HTR-8/SVneo (cell line): ENCODE data around the gene CAMSAP3.
"Not testable (repeated sequence)": the region's sequence is repeated elsewhere in the genome, so short reads cannot be mapped to it uniquely, and the experiment has no call there.

Source experiments
- DNase-seq: peaks from one replicate; pipeline ENCODE4 v3.0.0; 2011; ENCODE audit warnings: low spot score, mixed read lengths; ENCODE audit not compliant: insufficient read length
- FAIRE-seq: peaks from 2 replicates; lab custom pipeline; 2011; peaks lifted over from hg19 to GRCh38; lab: Jason Lieb, UNC

Gene CAMSAP3

DNA sequence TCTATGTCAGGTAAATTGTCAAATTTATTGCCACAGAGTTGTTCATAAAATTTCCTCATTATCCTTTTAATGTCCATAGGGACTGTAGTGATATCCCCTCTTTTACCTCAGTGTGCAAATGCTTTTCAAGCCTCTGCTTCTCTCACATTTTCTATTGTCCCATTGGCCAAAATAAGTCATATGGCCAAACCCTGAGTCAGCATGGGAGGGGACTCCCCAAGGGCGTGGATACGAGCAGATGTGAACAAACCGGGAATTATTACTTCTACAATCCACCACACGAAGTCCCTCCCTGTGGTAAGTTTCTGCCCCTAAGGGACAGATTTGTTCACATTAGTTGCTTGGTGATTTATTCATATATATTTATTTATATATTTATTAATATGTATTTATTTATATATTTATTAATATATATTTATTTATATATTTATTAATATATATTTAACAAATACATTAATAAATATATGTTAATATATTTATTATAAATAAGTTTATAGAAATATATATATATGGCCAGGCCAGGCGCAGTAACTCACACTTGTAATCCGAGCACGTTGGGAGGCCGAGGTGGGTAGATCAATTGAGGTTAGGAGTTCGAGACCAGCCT, 20.1 kb upstream of the CAMSAP3 start:
- FAIRE-seq (no peak), DNase-seq (no peak)

- FAIRE-seq, DNase-seq: not testable (repeated sequence)
These were observed 18.2 kb upstream of the CAMSAP3 start for GRCh38 chr19:7577422-7577821.

- FAIRE-seq (no peak), DNase-seq (no peak)
These were observed 17.5 kb upstream of the CAMSAP3 start for GRCh38 chr19:7578127-7578526.

- no peak for FAIRE-seq
- DNase-seq = no peak
These were observed 16.5 kb upstream of the CAMSAP3 start for GRCh38 chr19:7579182-7579581.

- DNase-seq (no peak), FAIRE-seq (no peak)
These were observed 13.2 kb upstream of the CAMSAP3 start for GRCh38 chr19:7582446-7582845.

- DNase-seq = no peak
- FAIRE-seq = peak; percentile 28
These were observed 5.8 kb upstream of the CAMSAP3 start for GRCh38 chr19:7589822-7590221.

DNA sequence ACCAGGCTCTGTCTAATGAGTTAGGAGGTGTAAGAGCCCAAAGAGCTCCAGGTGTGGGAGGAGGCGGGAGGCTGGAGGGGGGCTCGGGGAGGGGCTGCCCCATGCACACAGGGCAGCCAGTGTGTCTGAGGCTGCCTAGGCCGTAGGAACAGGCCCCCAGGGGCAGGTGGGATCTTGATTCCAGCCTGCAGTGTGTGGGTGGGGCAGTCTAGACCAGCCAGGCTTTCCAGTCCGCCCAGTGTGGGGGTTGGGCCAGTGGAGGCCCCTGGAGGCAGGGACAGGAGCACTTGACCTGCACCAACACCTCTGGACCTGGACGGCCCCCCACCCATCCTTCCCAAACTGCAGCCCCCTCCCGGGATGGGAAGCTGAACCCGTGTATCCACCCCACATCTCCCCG, 5.4 kb upstream of the CAMSAP3 start:
- FAIRE-seq (no peak), DNase-seq (no peak)

DNA sequence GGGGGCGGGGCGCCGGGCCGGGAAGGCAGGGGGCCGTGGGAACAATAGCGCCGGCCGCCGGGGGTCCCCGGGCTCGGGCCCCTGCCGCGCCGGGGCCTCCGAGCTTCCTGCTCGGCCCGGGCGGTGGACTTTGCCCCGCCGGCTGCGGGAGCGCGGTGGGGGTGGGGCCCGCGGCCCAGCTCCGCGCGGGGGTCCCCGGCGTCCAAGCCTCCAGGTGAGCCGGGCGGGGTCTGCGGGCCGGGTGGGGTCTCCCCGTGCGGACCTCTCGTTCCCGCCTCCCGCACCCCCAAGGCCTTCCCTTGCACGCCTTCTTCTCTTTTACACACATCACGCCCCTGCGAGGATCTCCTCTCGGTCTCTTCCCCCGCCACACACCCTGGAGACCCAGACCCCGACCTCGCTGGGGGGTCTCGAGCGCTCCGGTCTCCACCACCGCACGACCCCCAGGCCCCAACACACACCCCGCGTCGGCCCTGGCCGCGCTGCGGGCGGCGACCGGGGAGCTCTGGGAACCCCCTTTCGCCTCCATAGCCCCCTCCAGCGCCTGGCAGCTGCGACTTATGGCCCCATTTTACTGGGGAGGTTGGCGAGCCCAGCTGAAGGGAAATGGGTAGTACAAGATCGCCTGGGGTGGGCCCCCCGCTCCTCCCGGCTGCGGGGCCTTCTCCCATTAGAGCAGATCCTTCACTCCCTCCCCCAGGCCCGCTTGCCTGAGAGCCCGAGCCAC, 711 bp downstream of the CAMSAP3 start:
- no peak for DNase-seq
- FAIRE-seq = no peak

DNA sequence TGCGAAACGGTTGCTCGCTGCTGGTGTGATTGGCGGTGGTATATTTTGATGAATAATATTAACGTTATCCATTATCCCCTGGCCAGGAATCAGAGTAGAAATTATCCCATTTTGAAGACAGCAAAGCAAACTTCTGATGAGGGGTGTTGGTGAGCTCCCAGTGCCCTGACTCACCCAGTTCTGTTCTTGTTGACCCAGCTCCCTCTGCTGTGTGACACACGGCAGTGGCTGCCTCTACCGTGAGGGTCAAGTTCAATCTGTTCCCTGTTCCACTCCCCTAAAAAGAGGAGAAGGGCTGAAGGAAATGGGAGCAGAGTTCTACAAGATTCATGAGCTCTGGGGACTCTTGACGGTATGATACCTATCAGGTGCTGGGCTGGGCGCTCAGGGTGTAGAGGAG, 2.0 kb downstream of the CAMSAP3 start:
- FAIRE-seq (no peak), DNase-seq (no peak)

DNA sequence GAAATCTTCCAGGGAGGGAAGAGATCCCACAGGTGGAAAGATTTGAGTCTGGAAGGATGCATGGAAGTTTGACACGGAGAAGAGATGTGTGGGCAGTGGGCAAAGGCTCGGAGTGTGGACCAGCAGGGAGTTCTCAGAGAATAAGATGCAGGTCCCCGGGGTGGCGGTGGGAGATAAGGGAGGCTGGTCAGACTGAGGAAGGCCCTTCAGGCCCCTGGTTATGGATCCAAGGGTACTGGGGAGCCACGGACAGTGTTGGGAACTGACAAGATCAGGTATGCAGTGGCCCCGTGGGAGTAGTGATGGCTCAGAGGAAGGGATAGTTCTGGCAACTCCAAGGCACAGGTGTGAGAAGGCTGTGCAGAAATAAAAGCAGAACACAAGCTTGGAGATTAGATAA, 2.5 kb downstream of the CAMSAP3 start:
- DNase-seq = no peak
- FAIRE-seq = no peak

DNA sequence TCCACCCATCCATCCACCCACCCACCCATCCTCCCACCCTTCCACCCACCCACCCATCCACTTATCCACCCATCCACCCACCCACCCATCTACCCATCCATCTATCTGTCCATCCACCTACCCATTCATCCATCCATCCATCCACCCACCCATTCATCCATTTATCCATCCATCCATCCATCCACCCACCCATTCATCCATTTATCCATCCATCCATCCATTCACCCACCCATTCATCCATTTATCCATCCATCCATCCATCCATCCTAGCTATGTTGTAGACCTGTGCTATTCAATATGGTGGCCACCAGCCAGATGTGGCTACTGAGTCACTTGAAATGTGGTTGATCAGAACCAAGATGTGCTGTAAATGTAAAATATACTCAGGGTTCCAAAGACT, 5.1 kb downstream of the CAMSAP3 start:
- DNase-seq = no peak
- FAIRE-seq = no peak

GRCh38 chr19:7602240-7602934, 6.7 kb downstream of the CAMSAP3 start:
- no peak for DNase-seq
- FAIRE-seq = no peak

DNA sequence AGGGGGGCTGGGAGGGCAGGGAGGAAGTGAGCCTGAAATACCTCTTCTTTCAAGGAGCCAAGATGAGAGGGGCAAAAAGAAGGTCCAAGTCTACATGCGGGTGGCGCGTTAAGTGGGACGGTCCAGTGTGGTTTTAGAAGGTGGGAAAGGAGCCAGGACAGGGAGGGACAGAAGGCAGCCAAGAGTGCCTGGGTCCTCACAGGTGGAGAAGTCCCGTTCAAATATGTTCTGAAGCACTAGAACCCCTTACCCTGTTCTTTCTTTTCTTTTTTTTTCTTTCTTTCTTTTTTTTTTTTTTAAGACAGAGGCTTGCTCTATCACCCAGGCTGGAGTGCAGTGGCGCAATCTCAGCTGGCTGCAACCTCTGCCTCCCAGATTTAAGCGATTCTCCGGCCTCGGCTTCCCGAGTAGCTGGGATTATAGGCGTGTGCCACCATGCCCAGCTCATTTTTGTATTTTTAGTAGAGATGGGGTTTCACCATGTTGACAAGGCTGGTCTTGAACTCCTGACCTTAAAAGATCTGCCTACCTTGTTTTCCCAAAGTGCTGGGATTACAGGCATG, 7.4 kb downstream of the CAMSAP3 start:
- DNase-seq (no peak), FAIRE-seq (no peak)

- DNase-seq (no peak), FAIRE-seq (no peak)
These were observed 8.3 kb downstream of the CAMSAP3 start for GRCh38 chr19:7603919-7604318.

- DNase-seq (no peak), FAIRE-seq (no peak)
These were observed 10.0 kb downstream of the CAMSAP3 start for GRCh38 chr19:7605490-7606222.

DNA sequence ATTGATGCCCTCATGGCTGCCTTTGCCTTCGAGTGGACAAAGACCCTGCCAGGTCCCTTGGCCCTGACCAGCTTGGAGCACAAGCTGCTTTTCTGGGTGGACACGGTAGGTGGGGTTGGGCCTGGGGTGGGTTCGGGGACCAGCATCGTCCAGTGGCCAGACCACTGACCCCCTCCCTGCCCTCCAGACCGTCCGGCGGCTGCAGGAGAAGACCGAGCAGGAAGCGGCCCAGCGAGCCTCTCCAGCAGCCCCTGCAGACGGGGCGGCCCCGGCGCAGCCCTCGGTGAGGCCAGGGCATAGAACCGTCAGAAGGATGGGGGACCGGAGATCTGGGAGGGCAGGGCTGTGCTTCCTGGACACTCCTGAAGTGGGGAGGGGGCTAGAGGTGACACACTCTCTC, 10.6 kb downstream of the CAMSAP3 start:
- no peak for DNase-seq
- no peak for FAIRE-seq

GRCh38 chr19:7607212-7607873, 11.7 kb downstream of the CAMSAP3 start:
- no peak for FAIRE-seq
- DNase-seq = no peak

DNA sequence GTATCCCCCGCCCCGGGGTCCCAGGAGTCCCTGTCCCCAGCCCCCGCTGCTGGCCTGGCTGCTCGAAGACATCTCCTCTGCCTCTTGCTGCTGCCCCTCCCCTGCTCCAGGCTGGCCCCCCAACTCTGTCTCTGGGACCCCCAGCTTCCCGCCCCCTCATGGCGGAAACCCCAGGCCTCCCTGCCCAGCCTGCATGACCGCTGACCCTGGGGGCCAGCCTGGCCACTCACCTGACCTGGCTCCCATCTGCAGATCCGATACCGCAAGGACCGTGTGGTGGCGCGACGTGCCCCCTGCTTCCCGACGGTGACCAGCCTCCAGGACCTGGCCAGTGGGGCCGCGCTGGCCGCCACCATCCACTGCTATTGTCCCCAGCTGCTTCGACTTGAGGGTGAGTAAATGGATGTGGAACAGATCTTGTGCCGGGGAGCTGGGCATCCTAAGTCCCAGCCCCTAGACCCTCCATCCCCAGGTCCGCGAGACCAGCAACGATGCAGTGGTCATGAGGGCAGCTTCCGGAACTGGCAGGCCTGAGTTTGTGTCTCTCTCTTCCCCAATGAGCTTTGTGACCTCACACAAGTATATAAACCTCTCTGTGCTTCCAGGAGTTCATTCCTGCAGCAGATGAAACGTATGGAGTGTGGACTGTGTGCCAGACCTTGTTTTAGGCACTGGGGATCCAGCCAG, 12.4 kb downstream of the CAMSAP3 start:
- DNase-seq = no peak
- no peak for FAIRE-seq

DNA sequence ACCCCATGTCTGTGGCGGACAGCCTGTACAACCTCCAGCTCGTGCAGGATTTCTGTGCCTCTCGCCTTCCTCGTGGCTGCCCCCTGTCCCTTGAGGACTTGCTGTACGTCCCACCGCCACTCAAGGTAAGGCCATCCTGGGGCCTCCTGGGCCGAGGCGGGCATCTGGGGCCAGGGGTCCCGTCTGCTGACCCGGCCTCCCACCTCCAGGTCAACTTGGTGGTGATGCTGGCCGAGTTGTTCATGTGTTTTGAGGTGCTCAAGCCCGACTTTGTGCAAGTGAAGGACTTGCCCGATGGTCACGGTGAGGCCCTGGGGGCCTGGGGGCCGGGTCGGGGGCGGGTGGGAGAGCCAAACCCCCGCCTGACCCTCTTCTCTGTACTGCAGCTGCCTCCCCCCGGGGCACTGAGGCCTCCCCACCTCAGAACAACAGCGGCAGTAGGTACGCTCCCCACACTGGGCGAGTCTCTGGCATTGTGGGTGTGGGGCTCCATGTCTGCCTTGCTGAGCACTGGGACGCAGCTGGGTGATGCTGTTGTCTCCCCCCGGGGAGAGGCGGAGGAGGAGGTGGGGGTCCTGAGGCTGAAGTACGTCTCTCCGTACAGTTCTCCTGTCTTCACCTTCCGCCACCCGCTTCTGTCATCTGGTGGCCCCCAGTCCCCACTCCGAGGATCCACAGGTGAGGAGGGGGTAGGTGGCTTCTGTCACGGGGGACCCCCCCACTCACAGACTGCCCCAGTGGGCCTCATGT, 15.0 kb downstream of the CAMSAP3 start:
- DNase-seq (no peak), FAIRE-seq (no peak)
